ENCODE measurements around the gene GCNA. TPM values are rescaled to one million over a fixed set of nuclear protein-coding genes. Genes with fewer than 3 reads are reported as not detected.
"Not testable (repeated sequence)": the region's sequence is repeated elsewhere in the genome, so short reads cannot be mapped to it uniquely, and the experiment has no call there.

Gene GCNA
- total RNA-seq, 1 donor, result 1.5 TPM

DNA sequence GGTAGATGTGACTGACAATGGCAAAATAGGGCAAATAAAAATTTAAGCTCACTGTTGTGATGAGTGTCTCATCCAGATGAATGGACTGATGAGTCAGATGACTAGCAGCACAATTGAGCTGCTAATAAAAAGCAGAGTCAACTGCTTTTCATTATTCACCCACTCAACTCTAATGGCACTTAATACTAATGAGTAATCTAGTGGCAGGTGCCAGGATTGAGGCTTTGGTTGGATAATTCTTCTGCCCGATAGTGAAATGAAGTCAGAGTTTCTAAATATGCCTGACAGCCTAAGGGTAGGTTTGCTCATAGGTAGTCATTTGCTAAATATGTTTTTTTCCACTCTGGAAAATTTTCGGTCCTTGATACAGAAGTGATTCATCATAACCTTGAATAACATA lies 34.9 kb upstream of the GCNA start:
- Histone ChIP-seq H3K9me3 (ENCODE audit: low read depth, low read length) (no peaks in the 10 kb centered on the region), H3K4me1 (ENCODE audit: insufficient read depth, low read length) (peaks cover 59% of the 10 kb centered on the region), H3K4me3 (ENCODE audit: low read length) (no peak overlapping the region), H3K27me3 (ENCODE audit: insufficient read depth, low read length) (no peaks in the 10 kb centered on the region)

DNA sequence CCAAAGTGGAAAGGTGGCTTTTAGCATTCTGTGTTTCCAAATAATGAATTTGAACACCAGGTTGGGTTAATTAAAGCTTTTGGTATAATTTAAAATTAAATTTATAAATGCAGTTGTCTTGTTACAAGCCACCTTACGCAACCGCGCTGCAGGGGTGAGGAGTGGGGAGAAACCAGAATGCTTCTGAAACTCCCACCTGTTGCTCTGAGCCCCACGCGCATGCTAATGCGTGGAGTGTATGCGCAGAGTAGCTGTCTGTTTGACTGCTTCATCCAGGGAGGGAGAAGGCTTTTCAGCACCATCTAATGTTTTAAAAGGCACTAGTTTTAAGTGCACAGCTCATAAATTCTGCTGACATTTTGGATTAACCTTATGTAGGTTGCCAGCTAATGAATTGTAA lies 32.9 kb upstream of the GCNA start:
- Histone ChIP-seq H3K4me3 (ENCODE audit: low read length) (no peak overlapping the region), H3K27me3 (ENCODE audit: insufficient read depth, low read length) (no peaks in the 10 kb centered on the region), H3K4me1 (ENCODE audit: insufficient read depth, low read length) (peaks cover 54% of the 10 kb centered on the region), H3K9me3 (ENCODE audit: low read depth, low read length) (no peaks in the 10 kb centered on the region)

DNA sequence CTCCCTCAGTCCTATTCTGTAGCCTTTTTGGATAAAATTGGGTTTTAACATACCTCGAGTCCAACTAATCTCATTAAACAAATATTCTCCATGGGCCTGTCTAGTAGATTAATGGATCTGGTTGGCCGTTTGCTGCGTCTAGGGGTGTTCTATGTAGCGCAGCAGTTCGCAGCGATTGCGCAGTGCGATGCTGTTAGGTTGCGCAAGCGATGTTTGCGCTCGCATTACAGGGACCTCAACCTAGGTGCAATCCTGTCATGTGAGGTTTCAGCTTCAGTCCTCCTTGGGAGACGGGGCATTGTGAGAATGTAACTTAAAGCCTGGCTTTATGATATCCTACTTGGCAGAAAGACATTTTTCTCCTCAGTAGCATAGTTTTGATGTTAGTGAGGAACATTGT lies 31.4 kb upstream of the GCNA start:
- H3K4me1 ChIP-seq (ENCODE audit: insufficient read depth, low read length), result peaks cover 42% of the 10 kb centered on the region
- H3K27me3 ChIP-seq (ENCODE audit: insufficient read depth, low read length), result no peaks in the 10 kb centered on the region
- no peaks in the 10 kb centered on the region for H3K9me3 ChIP-seq (ENCODE audit: low read depth, low read length)
- H3K4me3 ChIP-seq (ENCODE audit: low read length), result no peak overlapping the region

DNA sequence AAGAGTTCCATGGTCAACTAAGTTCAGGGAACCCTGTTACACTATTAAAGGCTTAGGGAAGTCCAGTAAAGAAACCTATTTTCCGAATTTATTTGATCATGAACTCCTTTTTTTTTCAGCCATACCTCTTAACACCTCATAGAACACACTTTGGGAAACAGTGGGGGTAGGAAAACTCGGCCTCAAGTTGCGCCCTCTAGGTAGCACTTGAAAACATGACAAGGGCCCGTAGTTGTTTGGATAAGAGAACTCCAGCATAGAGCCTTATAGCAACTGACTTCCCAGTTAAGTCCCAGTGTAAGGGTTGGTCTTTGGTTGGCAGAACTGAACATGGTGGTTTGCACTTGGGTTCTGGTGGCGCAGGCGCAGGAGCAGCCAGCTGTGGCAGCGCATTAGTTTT lies 30.9 kb upstream of the GCNA start:
- peaks cover 39% of the 10 kb centered on the region for H3K4me1 ChIP-seq (ENCODE audit: insufficient read depth, low read length)
- no peaks in the 10 kb centered on the region for H3K9me3 ChIP-seq (ENCODE audit: low read depth, low read length)
- H3K27me3 ChIP-seq (ENCODE audit: insufficient read depth, low read length), result no peaks in the 10 kb centered on the region
- H3K4me3 ChIP-seq (ENCODE audit: low read length), result no peak overlapping the region

DNA sequence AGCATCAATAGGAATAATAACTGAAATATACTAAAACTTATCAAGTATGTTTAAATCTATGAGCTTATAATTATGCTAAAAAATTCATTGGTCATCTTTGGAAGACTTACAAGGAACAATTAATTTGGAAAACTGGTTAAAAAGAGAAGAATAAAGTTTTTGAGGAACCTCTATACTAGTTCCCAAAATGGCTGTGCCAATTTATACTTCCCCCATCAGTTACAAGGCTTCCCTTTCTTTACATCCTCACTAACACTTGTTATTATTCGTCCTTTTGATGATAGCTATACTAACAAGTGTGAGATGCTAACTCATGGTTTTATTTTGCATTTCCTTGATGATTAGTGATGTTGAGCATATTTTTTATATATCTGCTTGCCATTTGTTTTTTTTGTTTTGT lies 28.3 kb upstream of the GCNA start:
- no peaks in the 10 kb centered on the region for H3K27me3 ChIP-seq (ENCODE audit: insufficient read depth, low read length)
- peaks cover 20% of the 10 kb centered on the region for H3K4me1 ChIP-seq (ENCODE audit: insufficient read depth, low read length)
- H3K9me3 ChIP-seq (ENCODE audit: low read depth, low read length), result no peaks in the 10 kb centered on the region
- no peak overlapping the region for H3K4me3 ChIP-seq (ENCODE audit: low read length)

DNA sequence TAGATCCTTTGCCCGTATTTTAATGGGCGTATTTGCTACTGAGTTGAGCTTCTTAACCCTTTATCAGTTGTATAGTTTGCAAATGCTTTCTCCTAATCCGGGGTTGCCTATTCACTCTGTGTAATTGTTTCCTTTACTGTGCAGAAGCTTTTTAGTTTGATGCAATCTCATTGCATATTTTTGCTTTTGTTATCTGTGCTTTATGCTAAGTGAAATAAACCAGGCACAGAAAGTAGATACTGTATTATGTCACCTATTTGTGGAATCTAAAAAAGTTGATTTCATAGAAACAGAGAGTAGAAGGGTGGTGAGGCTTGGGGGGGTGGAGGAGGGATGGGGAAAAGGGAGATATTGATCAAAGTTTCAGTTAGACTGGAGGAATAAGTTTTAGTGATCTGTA lies 27.7 kb upstream of the GCNA start:
- H3K4me1 ChIP-seq (ENCODE audit: insufficient read depth, low read length), result peaks cover 20% of the 10 kb centered on the region
- no peaks in the 10 kb centered on the region for H3K27me3 ChIP-seq (ENCODE audit: insufficient read depth, low read length)
- H3K4me3 ChIP-seq (ENCODE audit: low read length), result no peak overlapping the region
- no peaks in the 10 kb centered on the region for H3K9me3 ChIP-seq (ENCODE audit: low read depth, low read length)

DNA sequence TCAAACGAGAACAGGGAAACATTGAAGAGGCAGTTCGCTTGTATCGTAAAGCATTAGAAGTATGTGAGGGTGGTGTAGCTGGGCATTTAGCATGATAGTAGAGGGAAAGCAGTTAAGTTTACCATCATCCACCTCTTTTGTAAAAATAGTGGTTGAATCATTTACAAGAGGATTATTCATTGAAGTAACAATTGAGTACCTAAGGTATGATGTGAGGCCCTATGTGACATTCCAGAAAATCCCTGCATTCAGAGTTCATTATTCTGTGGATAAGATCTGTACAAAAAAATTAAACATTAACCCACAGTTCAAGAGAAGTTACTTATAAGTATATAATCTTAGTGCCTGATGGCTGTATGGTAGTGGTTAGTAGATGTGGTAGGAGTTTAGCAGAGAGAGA lies 22.2 kb upstream of the GCNA start:
- H3K27me3 ChIP-seq (ENCODE audit: insufficient read depth, low read length), result no peaks in the 10 kb centered on the region
- H3K4me1 ChIP-seq (ENCODE audit: insufficient read depth, low read length), result no peaks in the 10 kb centered on the region
- H3K9me3 ChIP-seq (ENCODE audit: low read depth, low read length), result no peaks in the 10 kb centered on the region
- H3K4me3 ChIP-seq (ENCODE audit: low read length), result no peak overlapping the region

DNA sequence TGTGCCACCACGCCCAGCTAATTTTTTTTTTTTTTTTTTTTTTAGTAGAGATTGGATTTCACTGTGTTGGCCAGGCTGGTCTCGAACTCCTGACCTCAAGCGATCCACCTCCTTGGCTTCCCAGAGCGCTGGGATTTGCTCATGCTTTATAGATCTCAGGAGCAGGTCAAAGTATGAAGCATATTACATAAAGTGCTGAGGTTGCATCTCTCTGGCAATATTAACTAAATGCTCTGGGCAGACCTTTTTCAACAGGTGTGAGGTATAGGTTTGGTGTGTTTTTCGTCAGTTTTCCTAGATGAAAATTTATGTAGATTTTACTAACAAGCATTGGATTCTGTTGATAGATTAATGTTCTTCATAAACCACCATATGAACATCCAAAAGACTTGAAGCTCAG lies 19.3 kb upstream of the GCNA start:
- no peaks in the 10 kb centered on the region for H3K4me1 ChIP-seq (ENCODE audit: insufficient read depth, low read length)
- H3K9me3 ChIP-seq (ENCODE audit: low read depth, low read length), result no peaks in the 10 kb centered on the region
- H3K4me3 ChIP-seq (ENCODE audit: low read length), result no peak overlapping the region
- no peaks in the 10 kb centered on the region for H3K27me3 ChIP-seq (ENCODE audit: insufficient read depth, low read length)

DNA sequence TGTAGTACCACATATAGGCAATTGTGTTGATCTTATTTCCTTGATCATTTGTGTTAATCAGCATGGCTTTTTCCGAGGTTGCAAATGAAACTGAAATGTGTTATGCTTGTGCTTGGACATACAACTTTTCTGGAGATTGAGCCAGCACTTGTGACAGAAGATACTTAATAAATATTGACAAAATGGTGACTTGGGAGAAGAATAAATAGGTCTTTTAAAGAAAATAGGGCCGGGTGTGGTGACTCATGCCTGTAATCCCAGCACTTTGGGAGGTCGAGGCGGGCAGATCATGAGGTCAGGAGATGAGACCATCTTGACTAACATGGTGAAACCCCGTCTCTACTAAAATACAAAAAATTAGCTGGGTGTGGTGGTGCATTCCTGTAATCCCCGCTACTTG lies 18.5 kb upstream of the GCNA start:
- not testable (repeated sequence) for H3K4me3 ChIP-seq (ENCODE audit: low read length); H3K4me1 ChIP-seq (ENCODE audit: insufficient read depth, low read length); H3K27me3 ChIP-seq (ENCODE audit: insufficient read depth, low read length); H3K9me3 ChIP-seq (ENCODE audit: low read depth, low read length)

DNA sequence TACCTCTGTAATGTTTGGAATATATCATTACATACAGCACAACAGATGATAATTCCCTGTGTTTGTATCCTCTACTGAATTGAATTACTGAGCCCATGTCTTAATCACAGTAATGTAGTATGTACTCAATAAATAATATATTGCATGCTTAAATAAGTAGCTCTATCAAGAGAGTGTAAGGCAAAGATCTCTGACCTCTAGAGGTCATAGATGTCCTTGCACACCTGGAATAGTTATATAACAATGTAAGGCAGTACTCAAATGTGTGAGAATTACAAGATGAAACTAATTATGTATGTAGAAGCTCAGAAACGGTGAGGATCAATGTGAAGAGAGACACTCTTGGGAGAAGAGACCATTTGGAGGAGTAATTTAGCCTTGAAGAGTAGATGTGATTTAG lies 14.3 kb upstream of the GCNA start:
- Histone ChIP-seq H3K27me3 (ENCODE audit: insufficient read depth, low read length) (no peaks in the 10 kb centered on the region), H3K4me3 (ENCODE audit: low read length) (no peak overlapping the region), H3K4me1 (ENCODE audit: insufficient read depth, low read length) (no peaks in the 10 kb centered on the region), H3K9me3 (ENCODE audit: low read depth, low read length) (no peaks in the 10 kb centered on the region)

DNA sequence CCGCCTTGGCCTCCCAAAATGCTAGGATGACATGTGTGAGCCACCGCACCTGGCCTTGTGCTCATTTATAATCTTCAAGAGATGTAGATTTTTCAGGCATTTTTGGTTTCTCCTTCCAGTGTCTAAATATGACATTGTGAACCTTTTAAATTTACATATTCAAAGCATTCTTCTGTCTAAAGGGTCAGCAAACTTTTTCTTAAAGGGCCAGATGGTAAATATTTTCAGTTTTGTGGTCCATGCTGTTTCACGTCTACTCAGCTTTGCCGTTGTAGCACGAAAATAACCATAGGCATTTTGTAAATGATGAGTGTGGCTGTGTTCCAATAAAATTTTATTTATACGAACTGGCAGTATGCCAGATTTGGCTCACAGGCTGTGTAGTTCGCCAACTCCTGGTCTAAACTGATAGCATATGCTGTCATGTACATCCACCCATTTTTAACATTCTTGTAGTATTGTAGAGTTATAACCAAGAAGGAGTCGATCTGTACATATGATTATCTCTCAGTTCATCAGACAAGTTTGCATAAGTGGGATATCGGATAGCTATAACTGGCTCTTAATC lies 12.7 kb upstream of the GCNA start:
- H3K4me3 ChIP-seq (ENCODE audit: low read length), result no peak overlapping the region
- no peaks in the 10 kb centered on the region for H3K27me3 ChIP-seq (ENCODE audit: insufficient read depth, low read length)
- H3K9me3 ChIP-seq (ENCODE audit: low read depth, low read length), result no peaks in the 10 kb centered on the region
- H3K4me1 ChIP-seq (ENCODE audit: insufficient read depth, low read length), result no peaks in the 10 kb centered on the region

DNA sequence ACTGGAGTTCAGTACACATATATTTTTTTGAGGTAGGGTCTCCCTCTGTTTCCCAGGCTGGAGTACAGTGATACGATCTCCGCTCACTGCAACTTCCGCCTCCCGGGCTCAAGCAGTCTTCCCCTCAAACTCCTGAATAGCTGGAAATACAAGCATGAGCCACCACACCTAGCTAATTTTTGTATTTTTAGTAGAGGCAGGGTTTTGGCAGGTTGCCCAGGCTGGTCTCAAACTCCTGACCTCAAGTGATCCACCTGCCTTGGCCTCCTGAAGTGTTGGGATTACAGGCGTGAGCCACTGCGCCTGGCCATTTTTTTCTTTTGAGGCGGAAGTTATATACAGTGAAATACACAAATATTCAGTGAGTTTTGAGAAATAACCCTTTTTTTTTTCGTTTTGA lies 6.8 kb upstream of the GCNA start:
- H3K27me3 ChIP-seq (ENCODE audit: insufficient read depth, low read length); H3K4me1 ChIP-seq (ENCODE audit: insufficient read depth, low read length); H3K9me3 ChIP-seq (ENCODE audit: low read depth, low read length); H3K4me3 ChIP-seq (ENCODE audit: low read length): not testable (repeated sequence)

DNA sequence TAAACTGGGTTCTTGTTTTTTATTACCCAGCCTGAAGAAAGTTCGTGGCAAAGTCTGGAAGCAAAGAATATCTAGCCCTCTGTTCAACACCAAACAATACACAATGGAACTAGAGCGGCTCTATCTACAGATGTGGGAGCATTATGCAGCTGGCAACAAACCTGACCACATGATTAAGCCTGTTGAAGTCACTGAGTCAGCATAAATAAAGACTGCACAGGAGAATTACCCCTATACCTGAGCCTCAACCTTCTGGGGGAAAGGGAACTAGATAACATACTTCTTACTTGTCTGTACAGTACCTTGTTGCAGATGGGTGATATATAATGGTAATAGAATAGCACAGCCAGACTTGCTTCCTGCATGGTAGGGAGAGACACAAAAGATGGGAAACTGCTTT lies 4.6 kb upstream of the GCNA start:
- H3K9me3 ChIP-seq (ENCODE audit: low read depth, low read length), result no peaks in the 10 kb centered on the region
- H3K4me1 ChIP-seq (ENCODE audit: insufficient read depth, low read length), result no peaks in the 10 kb centered on the region
- H3K4me3 ChIP-seq (ENCODE audit: low read length), result no peak overlapping the region
- no peaks in the 10 kb centered on the region for H3K27me3 ChIP-seq (ENCODE audit: insufficient read depth, low read length)

DNA sequence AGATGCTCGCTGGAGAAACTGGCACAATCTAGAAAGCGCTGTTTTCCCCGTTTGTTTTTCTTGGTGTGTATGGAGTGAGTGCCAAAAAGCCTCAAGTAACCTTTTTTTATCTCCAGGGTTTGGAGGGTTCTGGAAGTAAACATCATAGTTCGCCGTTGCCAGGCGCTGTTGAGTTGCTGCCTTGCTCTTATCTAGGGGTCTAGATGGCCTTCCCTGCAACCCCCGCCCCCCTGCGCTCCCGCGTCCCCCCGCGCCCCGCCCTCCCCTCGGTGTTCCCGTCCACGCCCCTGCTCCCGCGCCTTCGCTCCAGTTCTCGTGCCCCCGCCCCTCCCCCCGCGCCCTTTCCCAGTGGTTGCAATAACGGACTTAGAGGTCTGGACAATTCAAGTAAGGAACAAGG lies 555 bp upstream of the GCNA start:
- Histone ChIP-seq H3K4me3 (ENCODE audit: low read length) (no peak overlapping the region), H3K9me3 (ENCODE audit: low read depth, low read length) (no peaks in the 10 kb centered on the region)

DNA sequence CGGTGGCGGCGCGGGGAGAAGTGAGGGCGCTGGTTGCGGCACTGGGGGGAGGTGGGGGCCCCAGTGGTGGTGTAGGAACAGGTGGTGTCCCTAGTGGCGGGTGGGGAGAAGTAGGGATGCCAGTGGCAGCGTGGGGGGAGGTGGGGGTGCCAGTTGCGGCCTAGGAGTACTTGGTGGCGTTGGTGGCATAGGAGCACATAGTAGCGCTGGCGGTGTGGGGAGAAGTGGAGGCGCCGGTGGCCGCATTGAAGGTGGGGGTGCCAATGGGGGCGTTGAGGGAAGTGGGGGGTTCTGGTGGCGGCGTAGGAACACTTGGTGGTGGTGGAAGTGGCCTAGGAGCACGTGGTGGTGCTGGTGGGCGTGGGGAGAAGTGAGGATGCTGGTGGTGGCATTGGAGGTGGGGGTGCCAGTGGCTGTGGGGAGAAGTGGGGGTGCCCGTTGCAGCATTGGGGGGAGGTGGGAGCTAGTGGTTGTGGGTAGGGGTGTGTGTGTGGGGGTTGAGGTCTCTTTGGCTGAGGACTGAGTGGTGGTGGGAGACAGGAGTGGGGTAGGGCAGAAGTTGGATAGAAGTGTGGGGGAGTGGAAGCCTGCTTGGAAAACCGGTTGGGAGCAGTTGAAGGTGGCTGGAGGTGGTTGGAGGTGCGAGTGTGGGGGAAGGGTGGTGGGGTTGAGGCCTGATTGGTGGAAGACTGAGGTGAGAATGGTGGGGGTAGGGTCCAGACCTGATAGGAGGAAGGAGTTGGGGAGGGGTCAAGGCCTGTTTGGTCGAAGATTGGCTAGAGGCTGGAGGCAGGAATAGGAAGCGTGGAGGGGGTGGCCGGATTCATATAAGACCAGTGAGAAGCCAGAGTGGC lies 1.1 kb downstream of the GCNA start:
- H3K4me3 ChIP-seq (ENCODE audit: low read length), result no peak overlapping the region
- no peaks in the 10 kb centered on the region for H3K9me3 ChIP-seq (ENCODE audit: low read depth, low read length)
- H3K4me1 ChIP-seq (ENCODE audit: insufficient read depth, low read length), result no peaks in the 10 kb centered on the region
- no peaks in the 10 kb centered on the region for H3K27me3 ChIP-seq (ENCODE audit: insufficient read depth, low read length)

More for the DNA sequence above, 555 bp upstream of the GCNA start:
- Histone ChIP-seq H3K27me3 (ENCODE audit: insufficient read depth, low read length) (no peaks in the 10 kb centered on the region), H3K4me1 (ENCODE audit: insufficient read depth, low read length) (no peaks in the 10 kb centered on the region)

DNA sequence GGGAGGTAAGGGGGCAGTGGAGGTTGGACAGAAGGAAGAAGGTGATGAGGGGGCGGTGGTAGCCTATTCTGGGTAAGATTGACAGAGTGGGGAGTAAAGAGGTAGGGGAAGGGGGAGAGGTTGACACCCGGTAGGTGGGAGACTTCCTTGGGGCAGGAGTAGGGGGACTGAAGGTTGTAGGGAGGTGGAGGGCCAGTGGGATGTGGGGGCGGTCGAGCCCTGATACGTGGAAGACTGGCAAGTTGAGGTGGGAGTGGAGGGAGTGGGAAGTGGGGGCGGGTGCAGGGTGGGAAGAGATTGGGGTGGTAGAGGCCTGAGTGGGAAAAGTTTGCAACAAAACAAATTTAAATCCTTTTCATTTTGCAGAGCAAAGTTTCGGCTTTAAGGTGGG lies 1.7 kb downstream of the GCNA start:
- Histone ChIP-seq H3K4me3 (ENCODE audit: low read length) (no peak overlapping the region), H3K9me3 (ENCODE audit: low read depth, low read length) (no peaks in the 10 kb centered on the region), H3K4me1 (ENCODE audit: insufficient read depth, low read length) (no peaks in the 10 kb centered on the region), H3K27me3 (ENCODE audit: insufficient read depth, low read length) (no peaks in the 10 kb centered on the region)

Data from mononuclear cell (primary cell).